ENCODE results near the gene UBE2QL1.

Gene UBE2QL1

DNA sequence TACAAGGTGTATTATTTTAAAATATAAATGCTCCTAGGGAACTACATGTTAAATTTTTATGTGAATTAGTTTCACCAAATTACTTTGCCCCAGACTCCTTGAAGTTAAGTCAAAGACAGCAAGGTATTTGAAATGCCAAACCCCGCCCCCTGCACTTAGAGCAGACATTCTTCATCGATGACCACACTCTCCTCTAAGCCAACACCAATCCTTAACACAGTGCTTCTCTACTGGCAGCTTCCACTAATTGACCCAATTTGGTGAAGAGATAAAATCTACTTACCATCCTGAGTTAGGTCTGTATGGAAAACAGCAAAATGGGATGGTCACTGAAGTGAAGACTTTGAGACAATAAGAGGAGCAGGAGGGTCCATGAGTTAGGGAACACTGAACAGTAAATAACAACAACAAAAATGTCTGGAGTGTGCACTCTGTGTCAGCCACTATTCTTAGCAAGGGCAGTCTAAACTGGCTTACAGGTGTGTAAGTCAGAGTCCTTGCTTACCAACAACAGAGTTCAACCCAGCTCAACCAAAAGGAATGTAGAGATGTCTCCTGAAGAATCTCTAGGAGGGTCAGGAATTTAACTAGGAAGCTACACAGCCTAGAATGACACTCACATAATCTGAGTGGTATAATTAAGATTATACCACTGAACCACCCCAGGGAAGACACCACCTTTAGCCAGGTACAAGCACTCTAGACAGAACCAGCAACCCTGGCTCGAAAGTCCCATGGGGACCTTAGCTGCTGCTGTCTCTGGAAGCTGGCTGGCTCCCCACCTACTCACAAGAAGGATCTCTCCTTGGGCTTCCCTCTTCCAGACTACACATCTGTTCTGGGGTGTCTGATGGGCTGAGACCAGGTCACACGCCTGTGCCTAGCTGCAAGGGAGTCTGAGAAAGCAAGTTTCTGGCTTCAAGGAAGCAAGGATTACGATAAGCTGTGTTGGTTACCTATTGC lies 8.8 kb upstream of the UBE2QL1 start:
- no peak overlapping the region for H3K4me3 ChIP-seq (ENCODE audit: low read depth, low read length)
- TF ChIP-seq, protein P1, sequence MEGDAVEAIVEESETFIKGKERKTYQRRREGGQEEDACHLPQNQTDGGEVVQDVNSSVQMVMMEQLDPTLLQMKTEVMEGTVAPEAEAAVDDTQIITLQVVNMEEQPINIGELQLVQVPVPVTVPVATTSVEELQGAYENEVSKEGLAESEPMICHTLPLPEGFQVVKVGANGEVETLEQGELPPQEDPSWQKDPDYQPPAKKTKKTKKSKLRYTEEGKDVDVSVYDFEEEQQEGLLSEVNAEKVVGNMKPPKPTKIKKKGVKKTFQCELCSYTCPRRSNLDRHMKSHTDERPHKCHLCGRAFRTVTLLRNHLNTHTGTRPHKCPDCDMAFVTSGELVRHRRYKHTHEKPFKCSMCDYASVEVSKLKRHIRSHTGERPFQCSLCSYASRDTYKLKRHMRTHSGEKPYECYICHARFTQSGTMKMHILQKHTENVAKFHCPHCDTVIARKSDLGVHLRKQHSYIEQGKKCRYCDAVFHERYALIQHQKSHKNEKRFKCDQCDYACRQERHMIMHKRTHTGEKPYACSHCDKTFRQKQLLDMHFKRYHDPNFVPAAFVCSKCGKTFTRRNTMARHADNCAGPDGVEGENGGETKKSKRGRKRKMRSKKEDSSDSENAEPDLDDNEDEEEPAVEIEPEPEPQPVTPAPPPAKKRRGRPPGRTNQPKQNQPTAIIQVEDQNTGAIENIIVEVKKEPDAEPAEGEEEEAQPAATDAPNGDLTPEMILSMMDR (IDR thresholded peaks at IDR 0.05; ENCODE audit: low read depth, low read length), result no peak

DNA sequence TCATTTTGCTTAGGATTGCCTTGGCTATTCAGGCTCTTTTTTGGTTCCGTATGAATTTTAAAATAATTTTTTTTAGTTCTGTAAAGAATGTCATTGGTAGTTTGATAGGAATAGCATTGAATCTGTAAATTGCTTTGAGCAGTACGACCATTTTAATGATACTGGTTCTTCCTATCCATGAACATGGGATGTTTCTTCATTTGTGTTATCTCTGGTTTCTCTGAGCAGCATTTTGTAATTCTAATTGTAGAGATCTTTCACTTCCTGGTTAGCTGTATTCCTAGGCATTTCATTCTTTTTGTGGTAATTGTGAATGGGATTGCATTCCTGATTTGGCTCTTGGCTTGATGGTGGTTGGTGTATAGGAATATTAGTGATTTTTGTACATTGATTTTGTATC lies 6.3 kb upstream of the UBE2QL1 start:
- H3K4me3 ChIP-seq (ENCODE audit: low read depth, low read length), result no peak overlapping the region
- TF ChIP-seq, protein P1 (IDR thresholded peaks at IDR 0.05; ENCODE audit: low read depth, low read length), result no peak

DNA sequence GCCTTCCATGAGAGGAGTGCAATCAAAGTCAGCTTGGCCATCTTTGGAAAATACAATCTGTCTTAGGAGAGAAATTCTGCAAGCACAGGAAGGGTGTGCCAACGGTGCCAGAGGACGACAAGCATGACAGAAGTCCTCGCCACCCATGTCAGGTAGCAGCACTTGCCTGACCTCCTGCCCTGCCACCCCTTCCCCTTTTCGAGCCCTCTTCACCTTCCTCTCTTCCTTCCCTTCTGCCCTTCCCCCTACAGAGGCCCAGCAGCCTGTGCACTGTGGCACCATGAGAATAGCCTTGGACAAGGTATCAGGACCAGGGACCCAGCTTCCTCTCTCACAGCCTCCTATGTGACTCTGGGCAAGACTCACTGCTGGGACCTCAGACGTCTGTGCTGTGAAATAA lies 5.3 kb upstream of the UBE2QL1 start:
- TF ChIP-seq, protein P1 (IDR thresholded peaks at IDR 0.05; ENCODE audit: low read depth, low read length), result no peak
- H3K4me3 ChIP-seq (ENCODE audit: low read depth, low read length), result no peak overlapping the region

DNA sequence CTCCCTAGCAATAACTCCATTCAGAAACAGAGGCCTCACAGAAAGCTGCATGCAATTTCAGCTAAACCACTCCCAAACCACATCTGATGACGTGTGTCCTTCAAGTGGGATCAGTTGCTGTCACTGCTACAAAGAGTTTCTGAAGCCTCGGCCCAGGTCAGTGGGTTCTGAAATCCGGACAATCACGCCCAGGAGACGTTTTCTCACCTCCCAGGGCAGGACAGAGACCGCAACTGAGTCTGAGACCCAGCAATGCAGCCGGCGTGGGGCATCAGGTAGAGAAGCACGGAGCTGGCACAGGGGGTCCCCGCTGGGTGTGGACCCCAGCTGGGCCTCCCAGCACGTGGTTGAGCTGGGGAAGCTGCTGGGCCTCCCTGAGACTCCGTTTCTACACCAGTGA lies 2.6 kb upstream of the UBE2QL1 start:
- TF ChIP-seq, protein P1 (IDR thresholded peaks at IDR 0.05; ENCODE audit: low read depth, low read length), result no peak
- H3K4me3 ChIP-seq (ENCODE audit: low read depth, low read length), result no peak overlapping the region

DNA sequence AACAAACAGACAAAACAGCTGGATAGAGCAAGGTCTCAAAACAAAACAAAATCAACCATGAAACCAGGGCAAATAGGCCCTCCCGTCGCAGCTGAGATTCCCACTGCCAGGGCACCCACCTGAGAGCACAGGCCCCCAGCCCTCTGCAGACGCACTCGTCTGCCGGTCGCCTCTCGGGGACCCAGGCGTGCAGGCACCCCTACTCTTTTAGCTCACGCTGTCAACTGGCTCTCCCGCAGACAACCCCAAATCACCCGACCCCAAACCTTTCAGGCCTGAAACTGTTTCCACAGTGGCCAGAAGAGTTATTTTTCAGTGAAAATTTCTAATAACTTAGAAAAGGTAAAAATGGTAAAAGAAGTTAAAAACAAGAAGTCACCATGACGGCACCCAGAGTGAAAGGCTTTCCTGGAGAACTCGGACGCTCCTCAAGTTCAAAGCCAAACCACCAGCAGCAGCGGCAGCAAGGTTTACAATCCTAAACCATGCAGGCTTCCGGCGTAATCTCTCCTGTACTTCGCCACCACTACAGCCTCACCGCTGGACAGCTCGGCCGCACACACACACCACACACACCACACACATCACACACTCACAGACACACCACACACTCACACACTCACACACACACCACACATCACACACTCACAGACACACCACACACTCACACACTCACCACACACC lies 1.9 kb upstream of the UBE2QL1 start:
- no peak overlapping the region for H3K4me3 ChIP-seq (ENCODE audit: low read depth, low read length)
- TF ChIP-seq, protein P1 (IDR thresholded peaks at IDR 0.05; ENCODE audit: low read depth, low read length), result no peak

DNA sequence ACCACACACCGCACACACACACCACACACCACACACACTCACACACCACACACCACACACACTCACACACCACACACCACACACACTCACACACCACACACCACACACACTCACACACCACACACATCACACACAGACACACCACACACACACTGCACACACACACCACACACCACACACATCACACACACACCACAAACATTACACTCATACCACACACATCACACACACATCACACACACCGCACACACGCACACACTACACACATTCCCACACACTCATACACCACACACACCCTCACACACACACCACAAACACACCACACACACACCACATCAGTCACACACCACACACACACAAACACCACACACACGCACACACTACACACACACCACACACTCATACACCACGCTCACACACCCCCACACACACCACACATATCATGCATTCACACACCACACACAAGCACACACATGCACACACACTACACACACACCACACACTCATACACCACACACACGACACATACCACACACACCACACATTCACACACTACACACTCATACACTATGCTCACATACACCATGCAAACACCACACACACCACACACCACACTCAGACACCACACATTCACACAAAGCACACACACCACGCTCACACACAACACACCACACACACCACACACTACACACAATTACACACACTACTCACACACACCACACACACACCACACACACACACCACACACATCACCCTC lies 1.1 kb upstream of the UBE2QL1 start:
- H3K4me3 ChIP-seq (ENCODE audit: low read depth, low read length), result no peak overlapping the region
- TF ChIP-seq, protein P1 (IDR thresholded peaks at IDR 0.05; ENCODE audit: low read depth, low read length), result no peak
